ENCODE data around the gene ATP11A.
"Not testable (repeated sequence)": the region's sequence is repeated elsewhere in the genome, so short reads cannot be mapped to it uniquely, and the experiment has no call there.

ATP11A gene

GRCh38 chr13:112841303-112842015 is 151.6 kb downstream of the ATP11A start:
- not testable (repeated sequence) for H2BK12ac ChIP-seq (ENCODE audit: low read length); H3K4ac ChIP-seq (ENCODE audit: low read depth, low read length); H2AK5ac ChIP-seq (ENCODE audit: low read length); H3K27me3 ChIP-seq (ENCODE audit: insufficient read depth, low read length); H4K8ac ChIP-seq (ENCODE audit: low read depth, low read length); H3K9ac ChIP-seq (ENCODE audit: low read length); H2BK5ac ChIP-seq (ENCODE audit: low read depth, low read length, poor library complexity); H3K18ac ChIP-seq (ENCODE audit: low read length); DNase-seq; H3K9me3 ChIP-seq (ENCODE audit: insufficient read depth, low read depth, low read length); H2BK120ac ChIP-seq (ENCODE audit: insufficient read depth, low read length, poor library complexity); H3K4me2 ChIP-seq (ENCODE audit: low read length); H3K4me3 ChIP-seq (ENCODE audit: low read depth, low read length); H4K12ac ChIP-seq (ENCODE audit: low read depth, low read length); H3K27ac ChIP-seq (ENCODE audit: low read depth, low read length); H3K79me1 ChIP-seq (ENCODE audit: low read length); H3K79me2 ChIP-seq (ENCODE audit: control insufficient read depth, insufficient read depth, low read length, poor library complexity); H4K91ac ChIP-seq (ENCODE audit: low read depth, low read length); H3K23ac ChIP-seq (ENCODE audit: low read length); H3K14ac ChIP-seq (ENCODE audit: low read length); H2AFZ ChIP-seq (ENCODE audit: insufficient read depth, low read length, poor library complexity); H3K4me1 ChIP-seq (ENCODE audit: control insufficient read depth in 1 of 2, insufficient read depth in 2 of 2, low read length in 2 of 2)
- peaks cover 65 to 66% of the 10 kb centered on the region in 2 experiments for H3K36me3 ChIP-seq (ENCODE audit: control insufficient read depth in 1 of 2, insufficient read depth in 2 of 2, low read length in 2 of 2)
- WGBS (ENCODE audit: extremely low coverage, insufficient coverage, insufficient read length) = no CpG with 5 or more reads among the region's 31 CpGs

DNA sequence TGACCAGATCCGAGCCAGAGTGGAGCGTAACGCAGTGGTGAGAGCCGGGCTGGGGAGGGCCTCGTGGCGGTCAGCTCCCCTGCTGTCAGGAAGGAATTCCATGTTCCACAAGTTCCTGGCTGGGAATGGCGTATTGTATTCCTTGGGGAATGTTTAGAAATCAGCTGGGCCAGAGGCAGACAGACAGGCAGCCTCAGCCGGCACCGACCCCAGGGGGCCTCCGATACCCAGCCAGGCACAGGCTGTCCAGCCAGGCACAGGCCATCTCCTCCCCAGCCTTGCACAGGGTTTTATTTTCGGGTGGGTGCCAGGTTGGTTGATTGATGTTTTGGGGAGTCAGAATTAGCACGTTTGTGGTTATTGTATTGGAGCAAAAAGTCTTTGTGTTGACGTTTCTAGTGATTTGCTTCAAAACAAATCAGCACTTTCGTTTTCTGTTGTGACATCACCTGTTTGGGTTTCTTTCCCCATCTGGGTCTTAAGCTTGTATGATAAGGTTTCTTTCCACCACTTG is 152.6 kb downstream of the ATP11A start:
- peaks cover 0 to 3% of the 10 kb centered on the region in 2 experiments for H3K4me1 ChIP-seq (ENCODE audit: control insufficient read depth in 1 of 2, insufficient read depth in 2 of 2, low read length in 2 of 2)
- H3K4me2 ChIP-seq (ENCODE audit: low read length) = no peak overlapping the region
- no peak overlapping the region for H4K91ac ChIP-seq (ENCODE audit: low read depth, low read length)
- no peak overlapping the region for H2BK120ac ChIP-seq (ENCODE audit: insufficient read depth, low read length, poor library complexity)
- no peak overlapping the region for H4K8ac ChIP-seq (ENCODE audit: low read depth, low read length)
- no peak overlapping the region for H2BK5ac ChIP-seq (ENCODE audit: low read depth, low read length, poor library complexity)
- H3K14ac ChIP-seq (ENCODE audit: low read length) = no peak overlapping the region
- no peak overlapping the region for H3K18ac ChIP-seq (ENCODE audit: low read length)
- no CpG with 5 or more reads among the region's 14 CpGs for WGBS (ENCODE audit: extremely low coverage, insufficient coverage, insufficient read length)
- no peak overlapping the region for H3K4me3 ChIP-seq (ENCODE audit: low read depth, low read length)
- H3K9me3 ChIP-seq (ENCODE audit: insufficient read depth, low read depth, low read length) = no peaks in the 10 kb centered on the region
- no peak overlapping the region for H3K27ac ChIP-seq (ENCODE audit: low read depth, low read length)
- H2AFZ ChIP-seq (ENCODE audit: insufficient read depth, low read length, poor library complexity) = no peak overlapping the region
- H3K23ac ChIP-seq (ENCODE audit: low read length) = no peak overlapping the region
- H3K36me3 ChIP-seq (ENCODE audit: control insufficient read depth in 1 of 2, insufficient read depth in 2 of 2, low read length in 2 of 2) = peaks cover 60 to 62% of the 10 kb centered on the region in 2 experiments
- no peak for DNase-seq
- no peak overlapping the region for H4K12ac ChIP-seq (ENCODE audit: low read depth, low read length)
- no peak overlapping the region for H3K4ac ChIP-seq (ENCODE audit: low read depth, low read length)
- no peak overlapping the region for H3K9ac ChIP-seq (ENCODE audit: low read length)
- no peaks in the 10 kb centered on the region for H3K79me2 ChIP-seq (ENCODE audit: control insufficient read depth, insufficient read depth, low read length, poor library complexity)
- no peaks in the 10 kb centered on the region for H3K27me3 ChIP-seq (ENCODE audit: insufficient read depth, low read length)
- H2BK12ac ChIP-seq (ENCODE audit: low read length) = no peak overlapping the region
- no peaks in the 10 kb centered on the region for H3K79me1 ChIP-seq (ENCODE audit: low read length)
- H2AK5ac ChIP-seq (ENCODE audit: low read length) = no peak overlapping the region

DNA sequence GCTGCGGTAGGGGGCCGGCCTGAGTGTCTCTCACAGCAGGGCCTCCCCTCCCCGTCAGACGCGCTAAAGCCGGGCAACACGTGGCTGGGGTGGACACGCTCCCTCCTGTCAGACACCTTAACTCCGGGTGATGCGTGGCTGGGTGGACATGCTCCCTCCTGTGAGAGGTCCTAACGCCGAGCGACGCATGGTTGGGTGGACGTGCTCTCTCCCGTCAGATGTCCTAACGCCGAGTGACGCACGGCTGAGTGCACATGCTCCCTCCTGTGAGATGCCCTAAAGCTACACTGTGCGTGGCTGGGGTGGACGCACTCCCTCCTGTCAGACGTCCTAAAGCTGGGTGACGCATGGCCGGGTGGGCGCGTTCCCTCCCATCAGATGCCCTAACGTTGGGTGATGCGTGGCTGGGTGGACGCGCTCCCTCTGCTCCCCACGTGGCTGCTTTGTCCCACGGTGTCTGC is 153.1 kb downstream of the ATP11A start:
- Histone ChIP-seq H3K4me1 (ENCODE audit: control insufficient read depth in 1 of 2, insufficient read depth in 2 of 2, low read length in 2 of 2) (peaks cover 0 to 3% of the 10 kb centered on the region in 2 experiments), H3K4me2 (ENCODE audit: low read length) (no peak overlapping the region), H3K79me2 (ENCODE audit: control insufficient read depth, insufficient read depth, low read length, poor library complexity) (no peaks in the 10 kb centered on the region), H4K12ac (ENCODE audit: low read depth, low read length) (no peak overlapping the region), H3K4me3 (ENCODE audit: low read depth, low read length) (no peak overlapping the region), H3K36me3 (ENCODE audit: control insufficient read depth in 1 of 2, insufficient read depth in 2 of 2, low read length in 2 of 2) (peaks cover 57% of the 10 kb centered on the region in 2 experiments), H3K27ac (ENCODE audit: low read depth, low read length) (no peak overlapping the region), H3K9me3 (ENCODE audit: insufficient read depth, low read depth, low read length) (no peaks in the 10 kb centered on the region), H2AFZ (ENCODE audit: insufficient read depth, low read length, poor library complexity) (peak overlapping the region; percentile 23), H3K9ac (ENCODE audit: low read length) (no peak overlapping the region), H3K27me3 (ENCODE audit: insufficient read depth, low read length) (no peaks in the 10 kb centered on the region), H2AK5ac (ENCODE audit: low read length) (no peak overlapping the region), H3K14ac (ENCODE audit: low read length) (no peak overlapping the region), H3K23ac (ENCODE audit: low read length) (no peak overlapping the region), H3K79me1 (ENCODE audit: low read length) (no peaks in the 10 kb centered on the region), H2BK12ac (ENCODE audit: low read length) (peak overlapping the region; percentile 23), H3K18ac (ENCODE audit: low read length) (no peak overlapping the region), H4K8ac (ENCODE audit: low read depth, low read length) (no peak overlapping the region), H2BK5ac (ENCODE audit: low read depth, low read length, poor library complexity) (no peak overlapping the region), H2BK120ac (ENCODE audit: insufficient read depth, low read length, poor library complexity) (no peak overlapping the region), H3K4ac (ENCODE audit: low read depth, low read length) (no peak overlapping the region), H4K91ac (ENCODE audit: low read depth, low read length) (peak overlapping the region; percentile 11)
- DNase-seq = no peak
- WGBS (ENCODE audit: extremely low coverage, insufficient coverage, insufficient read length) = no CpG with 5 or more reads among the region's 33 CpGs

DNA sequence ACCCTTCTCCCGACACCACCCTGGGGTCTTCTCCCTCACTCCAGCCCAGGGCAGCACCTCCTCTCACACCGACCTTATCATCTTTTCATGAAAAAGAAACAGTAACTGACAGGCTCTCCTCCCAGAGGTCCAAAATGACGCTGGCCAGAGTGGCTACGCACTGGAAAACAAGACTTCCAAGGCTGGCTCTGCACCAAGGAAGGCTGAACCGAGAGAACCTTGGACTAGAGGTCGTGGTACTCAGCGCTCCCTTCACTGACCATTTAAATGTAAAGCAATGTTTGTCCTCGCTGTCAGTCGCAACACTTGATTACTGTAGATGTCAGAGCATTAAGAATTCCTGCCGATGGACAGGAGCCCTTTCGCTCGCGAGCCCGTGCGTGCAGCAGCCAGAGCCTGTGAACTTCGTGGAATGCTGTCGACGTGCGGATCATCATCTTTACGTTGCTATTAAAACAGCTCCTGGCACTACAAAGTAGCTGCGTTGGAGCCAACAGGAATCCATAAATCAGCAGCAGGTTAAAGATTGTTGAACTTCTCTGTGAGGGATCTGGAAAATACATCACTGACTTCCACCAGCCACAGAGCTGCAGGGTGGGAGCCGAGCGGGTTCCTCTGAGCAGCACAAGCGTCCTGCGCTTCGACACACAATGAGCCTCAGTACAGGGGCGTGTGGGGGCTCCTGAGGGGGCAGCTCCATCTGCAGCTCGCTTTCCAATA is 153.7 kb downstream of the ATP11A start:
- H3K14ac ChIP-seq (ENCODE audit: low read length) = no peak overlapping the region
- H3K23ac ChIP-seq (ENCODE audit: low read length) = no peak overlapping the region
- no peak overlapping the region for H4K12ac ChIP-seq (ENCODE audit: low read depth, low read length)
- H2BK12ac ChIP-seq (ENCODE audit: low read length) = no peak overlapping the region
- no peak overlapping the region for H2AK5ac ChIP-seq (ENCODE audit: low read length)
- H3K79me2 ChIP-seq (ENCODE audit: control insufficient read depth, insufficient read depth, low read length, poor library complexity) = no peaks in the 10 kb centered on the region
- no CpG with 5 or more reads among the region's 28 CpGs for WGBS (ENCODE audit: extremely low coverage, insufficient coverage, insufficient read length)
- H3K4me3 ChIP-seq (ENCODE audit: low read depth, low read length) = no peak overlapping the region
- H3K4me2 ChIP-seq (ENCODE audit: low read length) = no peak overlapping the region
- DNase-seq = no peak
- no peak overlapping the region for H3K18ac ChIP-seq (ENCODE audit: low read length)
- H3K4me1 ChIP-seq (ENCODE audit: control insufficient read depth in 1 of 2, insufficient read depth in 2 of 2, low read length in 2 of 2) = peaks cover 0 to 3% of the 10 kb centered on the region in 2 experiments
- no peak overlapping the region for H2BK120ac ChIP-seq (ENCODE audit: insufficient read depth, low read length, poor library complexity)
- H2BK5ac ChIP-seq (ENCODE audit: low read depth, low read length, poor library complexity) = no peak overlapping the region
- no peak overlapping the region for H3K4ac ChIP-seq (ENCODE audit: low read depth, low read length)
- no peak overlapping the region for H2AFZ ChIP-seq (ENCODE audit: insufficient read depth, low read length, poor library complexity)
- H3K9ac ChIP-seq (ENCODE audit: low read length) = no peak overlapping the region
- H4K8ac ChIP-seq (ENCODE audit: low read depth, low read length) = no peak overlapping the region
- H3K27me3 ChIP-seq (ENCODE audit: insufficient read depth, low read length) = no peaks in the 10 kb centered on the region
- no peak overlapping the region for H4K91ac ChIP-seq (ENCODE audit: low read depth, low read length)
- H3K79me1 ChIP-seq (ENCODE audit: low read length) = no peaks in the 10 kb centered on the region
- H3K36me3 ChIP-seq (ENCODE audit: control insufficient read depth in 1 of 2, insufficient read depth in 2 of 2, low read length in 2 of 2) = peaks cover 51 to 52% of the 10 kb centered on the region in 2 experiments
- H3K27ac ChIP-seq (ENCODE audit: low read depth, low read length) = no peak overlapping the region
- no peaks in the 10 kb centered on the region for H3K9me3 ChIP-seq (ENCODE audit: insufficient read depth, low read depth, low read length)
